ENCODE data around the gene COL26A1. TPM values are rescaled to one million over a fixed set of nuclear protein-coding genes. Genes with fewer than 3 reads are reported as not detected.

Gene COL26A1
- total and polyA plus RNA-seq, 8 donors, result 0.37 to 3.5 (median 0.86) TPM

GRCh38 chr7:101534015-101534803, 171.5 kb downstream of the COL26A1 start:
- no peak for FAIRE-seq
- DNase-seq, result no peak
- TF ChIP-seq, protein P1, sequence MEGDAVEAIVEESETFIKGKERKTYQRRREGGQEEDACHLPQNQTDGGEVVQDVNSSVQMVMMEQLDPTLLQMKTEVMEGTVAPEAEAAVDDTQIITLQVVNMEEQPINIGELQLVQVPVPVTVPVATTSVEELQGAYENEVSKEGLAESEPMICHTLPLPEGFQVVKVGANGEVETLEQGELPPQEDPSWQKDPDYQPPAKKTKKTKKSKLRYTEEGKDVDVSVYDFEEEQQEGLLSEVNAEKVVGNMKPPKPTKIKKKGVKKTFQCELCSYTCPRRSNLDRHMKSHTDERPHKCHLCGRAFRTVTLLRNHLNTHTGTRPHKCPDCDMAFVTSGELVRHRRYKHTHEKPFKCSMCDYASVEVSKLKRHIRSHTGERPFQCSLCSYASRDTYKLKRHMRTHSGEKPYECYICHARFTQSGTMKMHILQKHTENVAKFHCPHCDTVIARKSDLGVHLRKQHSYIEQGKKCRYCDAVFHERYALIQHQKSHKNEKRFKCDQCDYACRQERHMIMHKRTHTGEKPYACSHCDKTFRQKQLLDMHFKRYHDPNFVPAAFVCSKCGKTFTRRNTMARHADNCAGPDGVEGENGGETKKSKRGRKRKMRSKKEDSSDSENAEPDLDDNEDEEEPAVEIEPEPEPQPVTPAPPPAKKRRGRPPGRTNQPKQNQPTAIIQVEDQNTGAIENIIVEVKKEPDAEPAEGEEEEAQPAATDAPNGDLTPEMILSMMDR (IDR thresholded peaks at IDR 0.05), result no peak
- intact Hi-C loops (cut with DNase I), result no loop called here
- 77 to 83% methylated on average over 8 of the region's 8 CpGs for WGBS, 2 donors
- no peak overlapping the region for H3K27ac ChIP-seq
- no peaks in the 10 kb centered on the region for H3K4me1 ChIP-seq
- no peak for ATAC-seq
- no peaks in the 10 kb centered on the region for H3K27me3 ChIP-seq
- no peak overlapping the region for H3K4me3 ChIP-seq
- H3K9me3 ChIP-seq, result no peaks in the 10 kb centered on the region
- no peaks in the 10 kb centered on the region for H3K36me3 ChIP-seq

DNA sequence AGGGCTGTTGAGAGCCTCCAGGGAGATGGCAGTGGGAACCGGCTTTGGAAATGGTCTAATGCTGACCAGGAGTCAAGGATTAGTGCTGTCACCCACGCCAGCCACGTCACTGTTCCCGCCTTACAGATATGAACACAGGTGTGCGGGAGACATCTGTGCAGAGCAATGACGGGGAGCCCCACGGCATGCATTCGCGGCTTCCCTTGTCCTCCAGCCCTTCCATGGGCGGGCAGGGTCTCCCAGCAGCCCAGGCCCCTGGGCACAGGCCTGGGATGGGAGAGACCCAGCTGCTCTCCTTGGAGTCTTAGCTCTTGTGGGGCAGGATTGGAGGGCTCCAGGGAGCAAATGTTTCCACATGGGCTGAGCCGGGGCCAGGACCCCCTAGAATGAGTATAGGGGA, 172.2 kb downstream of the COL26A1 start:
- TF ChIP-seq, protein P1 (IDR thresholded peaks at IDR 0.05), result no peak
- Histone ChIP-seq H3K4me3 (no peak overlapping the region), H3K27me3 (no peaks in the 10 kb centered on the region), H3K9me3 (no peaks in the 10 kb centered on the region), H3K4me1 (no peaks in the 10 kb centered on the region), H3K27ac (no peak overlapping the region), H3K36me3 (no peaks in the 10 kb centered on the region)
- FAIRE-seq (no peak), DNase-seq (no peak), ATAC-seq (no peak)
- intact Hi-C loops (cut with DNase I), result no loop called here
- WGBS, 2 donors, result 83 to 88% methylated on average over 11 of the region's 11 CpGs

GRCh38 chr7:101535351-101535751, 172.7 kb downstream of the COL26A1 start:
- FAIRE-seq (no peak), DNase-seq (no peak), ATAC-seq (no peak)
- intact Hi-C loops (cut with DNase I), result no loop called here
- WGBS, 2 donors, result 50 to 59% methylated on average over 7 of the region's 7 CpGs
- no peaks in the 10 kb centered on the region for H3K4me1 ChIP-seq
- no peak overlapping the region for H3K27ac ChIP-seq
- TF ChIP-seq, protein P1 (IDR thresholded peaks at IDR 0.05), result no peak
- H3K27me3 ChIP-seq, result no peaks in the 10 kb centered on the region
- H3K9me3 ChIP-seq, result no peaks in the 10 kb centered on the region
- H3K36me3 ChIP-seq, result no peaks in the 10 kb centered on the region
- H3K4me3 ChIP-seq, result no peak overlapping the region

GRCh38 chr7:101536232-101536631, 173.6 kb downstream of the COL26A1 start:
- FAIRE-seq, result no peak

More at GRCh38 chr7:101536232-101536631, 173.6 kb downstream of the COL26A1 start:
- H3K27ac ChIP-seq, result no peak overlapping the region
- DNase-seq (peak in 2 of 6 donors; percentile 38 to 61), ATAC-seq (peak in 1 of 4 donors; percentile 33)
- H3K9me3 ChIP-seq, result no peaks in the 10 kb centered on the region
- no peaks in the 10 kb centered on the region for H3K27me3 ChIP-seq
- H3K4me3 ChIP-seq, result no peak overlapping the region
- TF ChIP-seq, protein P1 (IDR thresholded peaks at IDR 0.05), result no peak
- 56 to 59% methylated on average over 6 of the region's 6 CpGs for WGBS, 2 donors
- no peaks in the 10 kb centered on the region for H3K4me1 ChIP-seq
- intact Hi-C loops (cut with DNase I), result no loop called here
- no peaks in the 10 kb centered on the region for H3K36me3 ChIP-seq

Data from pancreas (tissue), 10 donors.